Erythroblast (primary cell): Measurements from ENCODE around the gene SPATC1L.

Source experiments
- GATA1 ChIP-seq: IDR thresholded peaks from 2 replicates; pipeline ENCODE4 v1.6.1; 2011; ENCODE audit warnings: low read depth, mild to moderate bottlenecking, control low read depth, low read length, moderate library complexity
- POLR2A ChIP-seq: IDR thresholded peaks from 2 replicates; pipeline ENCODE4 v1.6.1; 2011; ENCODE audit warnings: mild to moderate bottlenecking, low read length

DNA sequence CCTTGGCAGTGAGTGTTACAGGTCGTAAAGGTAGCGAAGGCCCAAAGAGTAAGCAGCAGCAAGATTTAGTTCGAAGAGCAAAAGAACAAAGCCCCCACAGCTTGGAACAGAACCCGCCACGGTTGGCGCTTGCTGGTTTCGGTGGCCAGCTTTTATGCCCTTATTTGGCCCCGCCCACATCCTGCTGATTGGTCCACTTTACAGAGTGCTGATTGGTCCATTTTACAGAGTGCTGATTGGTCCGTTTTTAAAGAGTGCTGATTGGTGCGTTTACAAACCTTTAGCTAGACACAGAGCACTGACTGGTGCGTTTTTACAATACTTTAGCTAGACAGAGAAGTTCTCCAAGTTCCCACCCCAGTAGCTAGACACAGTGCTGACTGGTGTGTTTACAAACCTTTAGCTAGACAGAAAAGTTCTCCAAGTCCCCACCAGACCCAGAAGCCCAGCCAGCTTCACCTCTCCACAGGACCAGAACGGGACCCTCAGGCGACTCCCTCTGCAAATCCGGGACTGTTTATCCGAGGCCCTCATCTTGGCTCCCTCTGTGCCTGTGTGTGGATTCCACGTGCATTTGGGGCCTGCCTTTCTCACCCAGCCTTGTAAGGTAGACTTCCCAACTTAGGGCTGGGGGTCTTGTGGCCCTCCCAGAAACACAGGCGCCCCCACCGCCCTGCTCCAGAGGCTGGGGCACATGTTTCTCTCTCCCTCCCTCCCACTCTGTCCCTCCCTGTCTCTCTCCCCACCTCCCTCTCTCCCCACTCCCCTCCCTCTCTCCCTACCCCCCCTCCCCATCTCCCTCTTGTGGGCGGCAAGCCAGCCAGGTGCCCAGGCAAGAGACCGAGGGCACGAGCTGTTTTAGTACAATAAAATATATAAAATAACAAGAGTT, 41.4 kb downstream of the SPATC1L start:
- no peak for TF ChIP-seq POLR2A
- no peak for TF ChIP-seq GATA1
